Dedifferentiated amniotic fluid mesenchymal stem cell (primary cell): ENCODE data around the gene NTM.

Experiments used
- DNase-seq: peaks from one replicate; pipeline ENCODE4 v3.0.0-alpha.2; 2016; ENCODE audit errors: extremely low spot score

The NTM gene

DNA sequence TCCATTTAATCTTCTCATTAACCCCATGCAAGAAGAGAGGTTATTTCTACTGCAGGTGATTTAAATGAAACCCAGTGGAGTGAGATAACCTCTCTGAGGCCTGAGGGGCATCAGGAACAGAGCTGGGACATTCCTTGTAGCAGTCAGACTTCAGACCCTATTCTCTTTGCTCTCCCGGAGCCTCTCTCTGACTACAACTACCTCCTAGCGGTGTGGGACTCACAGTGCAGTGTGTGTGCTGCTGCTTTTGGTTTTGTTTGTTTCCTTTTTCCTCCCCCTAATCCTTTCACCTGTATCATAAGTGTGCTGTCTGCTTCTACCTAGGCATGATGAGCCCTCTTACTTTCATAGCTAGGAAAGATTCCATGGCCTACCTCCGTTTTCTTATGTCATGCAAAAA, 769.6 kb downstream of the NTM start:
- no peak for DNase-seq

DNA sequence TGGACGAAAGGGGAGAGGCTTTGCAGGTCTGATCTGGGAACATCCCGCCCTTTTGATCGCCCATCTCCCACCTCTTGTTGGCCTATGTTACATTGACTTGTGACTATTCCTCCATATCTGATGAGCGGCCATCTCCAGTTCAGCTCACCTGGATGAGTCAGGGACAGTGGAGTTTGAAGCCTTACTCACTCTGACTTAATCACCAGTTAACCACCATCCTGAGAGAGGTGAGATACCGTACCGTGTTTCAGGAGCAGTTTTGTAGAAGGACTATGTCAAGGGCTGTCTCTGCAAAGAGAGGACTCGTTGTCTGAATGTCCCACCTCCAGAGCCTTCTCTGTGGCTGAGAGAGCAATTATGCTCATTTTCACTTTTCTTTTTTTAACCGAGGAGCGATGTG, 771.7 kb downstream of the NTM start:
- DNase-seq, result no peak

DNA sequence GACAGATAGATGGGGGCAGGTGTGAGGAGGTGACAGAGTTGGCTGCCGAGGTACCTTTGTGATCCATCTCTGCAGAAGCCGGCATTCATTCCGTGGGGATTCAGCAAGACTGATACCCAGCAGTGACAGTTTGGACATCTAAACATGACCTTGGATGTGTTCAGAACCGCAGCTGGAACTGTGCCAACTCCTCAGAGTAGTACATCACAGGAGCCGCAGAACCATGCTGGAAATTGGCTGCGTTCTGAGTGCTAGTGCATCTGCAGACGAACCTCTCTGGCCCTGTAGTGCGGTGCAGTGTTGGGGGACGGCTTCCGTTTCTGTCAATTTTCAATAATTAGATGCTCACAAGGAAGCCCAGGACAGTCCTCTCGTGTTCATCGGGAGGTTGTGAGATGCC, 772.1 kb downstream of the NTM start:
- no peak for DNase-seq

DNA sequence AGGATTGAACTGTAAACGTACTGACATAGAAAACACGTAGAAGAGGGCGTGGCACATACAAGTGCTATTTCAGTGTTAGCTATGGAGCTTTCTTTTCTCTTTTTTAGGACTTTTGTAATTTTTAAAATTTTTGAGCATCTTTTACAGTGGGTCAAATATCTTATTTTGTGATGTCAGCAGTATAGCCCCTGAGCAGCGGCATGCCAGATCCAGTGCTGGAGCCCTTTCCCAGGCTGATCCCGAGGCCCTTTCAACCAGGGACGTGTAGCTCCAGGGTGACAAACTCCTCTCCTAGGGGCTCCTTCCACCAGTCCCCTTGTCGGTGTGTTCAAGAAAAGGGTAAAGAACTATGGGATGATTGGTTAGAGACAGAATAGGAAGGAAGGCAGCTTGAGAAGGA, 777.0 kb downstream of the NTM start:
- DNase-seq, result no peak

DNA sequence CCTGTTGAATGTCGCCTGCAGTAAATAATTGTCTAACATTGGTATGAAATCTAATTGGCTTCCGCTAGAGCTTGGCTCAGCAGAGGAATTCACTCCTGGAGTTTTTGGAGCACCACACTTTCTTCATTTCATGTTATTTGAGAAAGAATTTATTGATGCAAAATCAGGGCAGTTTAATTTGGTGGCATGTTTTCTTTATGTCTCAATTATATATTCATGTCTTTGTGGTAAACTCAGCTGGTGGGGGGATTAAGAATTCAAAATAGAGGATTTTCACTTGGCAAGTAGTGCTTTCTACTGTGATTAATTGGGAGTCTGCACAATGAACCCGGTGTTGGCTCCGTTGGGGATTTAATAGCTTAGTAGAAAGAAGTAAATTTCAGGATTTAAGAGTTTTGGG, 784.4 kb downstream of the NTM start:
- DNase-seq, result no peak

DNA sequence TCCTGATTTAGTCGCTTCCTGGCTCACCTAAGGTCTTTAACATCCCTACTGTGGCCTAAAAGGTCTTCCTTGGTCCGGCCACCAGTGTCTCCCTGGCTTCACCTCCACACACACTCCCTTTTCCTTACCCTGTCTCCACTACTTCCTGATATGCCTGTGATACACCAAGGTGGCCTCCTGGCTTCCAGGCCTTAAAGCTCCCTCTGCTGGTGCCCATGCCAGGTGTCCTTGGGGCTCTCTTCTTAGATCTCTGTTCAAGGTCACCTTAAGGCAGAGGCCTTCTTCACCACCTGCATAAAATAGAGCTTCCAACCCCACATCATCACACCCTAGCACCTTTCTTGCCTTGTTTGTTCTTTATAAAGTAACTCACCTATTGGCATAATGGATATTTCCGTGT, 787.7 kb downstream of the NTM start:
- no peak for DNase-seq

DNA sequence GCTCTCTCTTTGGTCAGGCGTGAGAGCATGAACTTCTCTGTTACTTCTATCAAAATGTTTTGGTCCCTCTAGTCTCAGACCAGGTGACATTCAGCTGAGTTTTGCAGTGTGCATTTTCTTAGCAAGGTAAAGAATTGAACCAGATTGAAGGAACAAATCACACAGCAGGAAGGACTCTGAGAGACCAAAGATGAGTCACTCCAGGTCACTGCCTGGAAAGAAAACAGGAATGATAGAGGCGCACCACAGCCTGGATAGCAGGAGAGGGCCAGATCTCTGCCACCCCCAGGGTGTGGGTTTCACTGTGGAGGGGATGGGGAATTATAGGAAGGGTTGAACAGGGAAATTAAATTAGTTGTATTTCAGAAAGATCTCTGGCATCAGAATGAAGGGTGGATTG, 788.3 kb downstream of the NTM start:
- no peak for DNase-seq

DNA sequence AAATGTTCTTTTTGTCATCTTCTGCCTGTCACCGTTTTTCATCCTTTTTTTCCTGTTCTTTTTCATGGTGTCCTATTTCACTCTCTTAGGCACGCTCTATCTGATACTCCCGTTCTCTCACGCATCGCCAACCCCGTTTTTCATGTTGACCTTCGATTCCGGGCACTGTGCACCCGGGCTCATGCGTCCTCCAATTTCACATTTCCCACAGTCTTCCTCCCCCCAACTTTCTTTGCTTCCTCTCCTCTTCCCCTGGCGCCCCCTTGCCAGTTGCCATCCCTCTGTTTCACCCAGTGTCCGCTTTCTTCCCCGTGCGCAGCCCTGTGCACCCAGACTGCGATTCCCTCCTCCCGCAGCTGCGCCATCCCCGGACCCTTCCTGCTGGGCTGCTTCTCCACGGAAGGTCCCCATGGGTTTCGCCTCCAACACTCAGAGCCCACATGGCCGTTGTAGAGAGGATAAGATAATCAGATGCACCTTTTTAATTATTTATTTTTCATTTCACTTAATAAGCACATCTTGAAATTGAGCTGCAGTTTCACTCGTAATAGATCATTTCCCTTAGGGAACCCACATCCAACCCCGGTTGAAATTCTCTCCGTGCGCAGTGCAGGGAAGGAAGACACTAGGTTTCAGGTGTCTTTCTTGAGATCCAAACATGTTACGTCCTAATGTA, 791.1 kb downstream of the NTM start:
- DNase-seq, result no peak

DNA sequence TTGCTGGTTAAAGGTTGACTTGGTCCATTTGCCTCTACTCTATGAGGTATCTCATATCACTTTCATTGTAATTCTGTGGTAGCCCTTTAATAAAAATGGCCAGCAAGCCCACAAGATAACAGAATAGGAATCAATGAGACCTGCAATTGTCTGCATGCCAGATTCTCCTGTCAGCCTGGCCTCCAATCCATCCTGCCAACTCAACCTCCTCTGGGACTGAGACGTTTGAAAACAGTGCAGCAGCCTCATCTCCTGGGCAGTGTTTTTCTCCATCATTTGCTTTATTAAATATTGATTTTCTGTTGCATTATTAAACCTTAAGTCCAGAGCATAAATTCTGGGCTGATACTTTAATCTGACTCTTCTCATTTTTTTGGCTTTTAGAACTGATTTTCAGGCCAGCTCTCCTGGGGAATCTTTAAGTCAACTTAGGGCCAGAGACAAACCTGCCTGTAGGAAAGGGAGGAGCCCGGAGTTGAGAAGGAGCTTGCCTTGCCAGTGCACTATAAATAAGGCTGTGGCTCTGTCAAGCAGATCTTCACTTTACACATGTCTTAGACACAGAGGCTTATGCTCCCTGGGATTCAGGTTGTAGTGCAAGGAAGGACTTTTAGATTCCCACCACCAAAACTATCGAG, 798.0 kb downstream of the NTM start:
- no peak for DNase-seq

DNA sequence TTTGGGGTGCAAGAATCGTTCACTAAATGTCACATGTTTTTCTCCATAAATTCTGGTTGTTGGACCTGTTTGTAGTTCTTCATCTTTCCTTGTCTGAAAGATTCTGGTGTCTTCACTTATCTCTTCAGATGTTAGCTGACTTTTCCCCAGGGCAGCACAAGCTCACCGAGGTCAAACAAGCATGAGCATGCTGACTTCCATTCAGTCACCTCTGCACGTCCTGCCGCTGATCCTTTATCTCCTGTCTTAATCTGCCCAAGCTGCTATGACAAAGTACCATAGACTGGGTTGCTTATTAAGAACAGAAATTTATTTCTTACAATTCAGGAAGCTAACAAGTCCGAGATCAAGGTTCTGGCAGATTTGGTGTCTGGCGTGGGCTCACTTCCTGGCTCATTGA, 800.6 kb downstream of the NTM start:
- no peak for DNase-seq

DNA sequence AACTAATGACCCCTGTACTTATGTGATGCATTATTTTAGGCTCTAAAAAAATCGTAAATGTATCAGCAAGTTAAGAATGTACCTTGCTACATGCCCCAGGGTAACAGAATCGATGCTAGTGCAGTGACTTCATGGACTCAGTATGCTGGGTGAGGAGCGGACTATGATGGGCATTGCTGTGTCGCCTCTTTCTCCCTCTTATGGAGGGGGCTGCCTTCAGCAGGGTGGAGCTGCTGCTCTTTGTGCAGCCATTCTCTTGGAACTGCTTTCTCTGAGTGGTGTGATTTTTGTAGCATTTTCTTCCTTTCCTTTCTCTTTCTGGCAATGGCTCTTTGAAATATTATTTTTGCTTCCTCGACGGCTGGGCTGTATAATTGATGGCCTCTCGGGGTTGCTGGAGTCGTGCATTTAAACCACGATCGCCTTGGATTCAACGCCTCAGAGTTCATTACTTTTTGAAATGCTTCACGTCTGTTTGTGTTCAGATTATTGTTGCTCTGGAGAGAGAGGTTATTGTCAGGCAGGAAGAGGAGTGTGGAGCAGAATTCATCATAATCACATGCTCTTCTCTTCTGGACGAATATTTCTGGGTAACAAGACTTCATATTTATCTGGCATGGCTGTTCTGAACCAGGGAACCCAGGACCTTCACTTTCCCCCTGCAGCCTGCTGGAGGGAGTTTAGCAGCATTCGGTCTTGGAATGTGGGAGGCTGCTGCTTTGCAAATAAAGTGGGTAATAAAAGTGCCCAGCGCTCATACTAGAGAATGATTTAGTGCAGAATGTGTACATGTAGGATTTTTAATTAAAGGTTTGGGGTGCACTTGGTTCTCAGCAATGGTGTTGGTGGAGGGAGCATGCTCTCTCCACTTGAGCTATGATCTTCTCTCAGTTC, 804.2 kb downstream of the NTM start:
- DNase-seq, result no peak

DNA sequence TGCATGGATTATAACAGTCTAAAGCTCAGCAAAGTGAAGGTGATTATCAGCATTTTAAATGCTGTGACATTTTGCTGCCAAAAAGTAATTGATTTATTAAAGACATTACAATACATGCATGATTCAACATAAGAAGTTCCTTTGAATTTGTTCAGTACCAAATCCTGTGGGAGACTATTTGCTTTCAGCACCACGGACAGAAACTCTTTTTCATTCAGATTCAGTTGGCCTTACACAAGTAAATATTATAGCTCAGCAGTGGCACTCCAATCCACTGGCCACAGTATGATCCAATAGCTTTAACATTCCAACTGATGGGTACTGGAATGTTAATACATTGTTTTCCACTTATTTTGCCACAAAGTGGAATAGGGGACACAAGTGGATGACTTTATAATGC, 806.7 kb downstream of the NTM start:
- DNase-seq, result peak; percentile 28

DNA sequence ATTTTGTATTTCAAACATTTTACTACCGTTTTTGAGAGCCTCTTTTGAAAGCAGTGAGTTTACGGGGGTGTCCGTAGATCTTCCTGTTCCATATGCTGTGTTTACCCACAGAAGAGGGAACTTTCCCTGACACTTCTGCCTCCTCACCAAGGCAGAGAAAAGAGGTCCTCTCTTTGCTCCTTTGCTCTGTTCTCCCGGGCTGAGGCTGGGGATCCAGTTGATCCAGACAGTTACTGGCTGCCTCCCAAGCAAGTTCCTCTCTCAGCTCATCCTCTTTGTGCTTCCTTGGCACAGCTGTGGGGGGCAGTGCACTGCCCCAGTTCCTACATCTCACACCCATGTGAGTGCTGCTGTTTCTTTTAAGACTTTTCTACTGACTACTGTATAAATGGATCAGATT, 813.7 kb downstream of the NTM start:
- DNase-seq, result no peak

DNA sequence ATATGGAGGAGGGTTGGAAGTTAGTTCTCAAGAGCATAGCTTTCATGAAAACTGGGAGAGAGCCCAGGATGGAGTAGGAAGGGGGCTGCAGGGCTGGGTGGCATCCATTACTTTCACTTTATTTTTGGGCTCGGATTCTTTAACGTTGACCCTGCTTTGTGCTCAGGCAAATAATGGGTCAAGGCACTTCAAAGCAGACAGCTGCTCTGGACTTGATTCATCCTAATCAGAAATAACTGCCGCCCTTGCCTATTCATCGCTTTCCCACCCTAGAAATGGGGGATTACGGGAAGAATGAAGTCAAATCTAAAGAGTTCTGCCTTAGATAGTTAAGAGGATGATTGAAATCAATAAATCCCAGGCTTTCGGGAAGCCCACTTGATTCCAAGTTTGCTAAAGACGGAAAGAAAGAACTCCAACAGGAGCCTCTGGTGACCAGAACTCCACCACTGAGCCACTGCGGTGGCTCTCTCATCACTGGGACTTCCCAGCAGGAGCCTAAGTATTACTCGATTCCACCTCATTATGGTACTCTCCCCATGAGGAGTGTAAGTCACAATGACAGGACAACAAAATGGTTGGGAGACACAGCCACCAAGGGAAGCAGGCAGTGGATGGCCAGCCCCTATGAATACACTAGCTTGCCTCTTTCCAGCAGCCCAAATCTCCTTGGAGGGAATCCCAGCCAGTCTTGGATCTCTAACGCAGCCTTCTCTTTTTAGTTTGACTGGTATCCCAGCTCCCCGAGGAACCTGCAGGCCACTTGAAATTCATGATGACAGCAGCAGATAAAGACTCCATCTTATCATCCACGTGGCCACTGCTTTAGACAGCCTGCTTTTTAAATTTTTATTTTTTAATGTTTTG, 815.5 kb downstream of the NTM start:
- no peak for DNase-seq

DNA sequence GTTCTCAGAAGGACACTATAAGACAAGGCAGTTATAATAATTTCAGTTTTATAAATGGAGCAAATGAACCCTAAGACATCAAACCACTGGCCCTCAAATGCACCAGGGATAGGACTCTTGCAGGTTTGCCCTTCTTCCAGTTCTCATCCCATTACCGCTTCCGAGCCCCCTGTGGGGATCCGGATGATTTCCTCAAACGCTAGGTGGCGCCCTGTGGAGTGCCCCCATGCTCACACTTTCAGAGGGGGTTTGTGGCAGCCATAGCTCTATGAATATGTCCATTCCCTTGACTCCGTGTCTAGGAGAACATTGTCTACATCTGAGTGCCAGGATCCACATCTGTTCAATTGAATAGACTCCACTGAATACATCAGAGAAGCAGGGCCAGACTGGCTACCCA, 816.3 kb downstream of the NTM start:
- DNase-seq, result no peak

DNA sequence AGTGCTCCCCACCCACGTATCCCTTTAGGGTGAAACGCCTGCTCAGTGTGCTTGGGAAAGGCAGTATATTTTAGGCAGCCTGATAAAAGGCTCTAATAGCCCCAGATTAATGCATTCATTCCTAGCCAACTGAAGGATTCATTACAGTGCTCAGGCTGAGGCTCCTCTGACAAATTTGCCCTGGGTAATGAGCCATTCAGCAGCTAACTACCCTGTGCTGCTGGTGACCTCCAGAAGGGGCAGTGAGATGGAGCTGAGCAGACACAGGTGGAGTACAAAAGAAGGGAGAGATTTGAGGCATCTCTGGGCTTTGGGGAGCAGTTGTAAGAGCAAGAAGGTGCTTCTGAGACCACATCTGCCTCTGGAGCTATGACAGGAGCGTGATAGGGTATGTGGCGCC, 817.0 kb downstream of the NTM start:
- no peak for DNase-seq

DNA sequence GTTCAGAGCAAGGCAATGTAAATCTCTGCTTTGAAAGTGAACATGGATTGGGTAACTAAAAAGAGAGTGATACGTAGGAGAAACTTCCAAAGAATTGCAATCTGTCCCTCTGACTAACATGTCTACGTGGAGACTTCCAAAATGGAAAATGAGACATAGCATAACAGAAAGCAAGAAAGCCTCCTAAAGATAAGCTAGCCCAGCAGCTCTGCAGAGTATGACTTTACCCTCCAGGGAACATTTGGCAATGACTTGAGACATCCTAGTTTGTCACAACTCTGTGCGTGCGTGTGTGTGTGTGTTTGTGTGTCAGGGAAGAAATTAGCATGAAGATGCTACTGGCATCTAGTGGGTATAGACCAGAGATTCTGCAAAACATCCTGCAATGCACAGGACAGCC, 817.4 kb downstream of the NTM start:
- peak; percentile 22 for DNase-seq

DNA sequence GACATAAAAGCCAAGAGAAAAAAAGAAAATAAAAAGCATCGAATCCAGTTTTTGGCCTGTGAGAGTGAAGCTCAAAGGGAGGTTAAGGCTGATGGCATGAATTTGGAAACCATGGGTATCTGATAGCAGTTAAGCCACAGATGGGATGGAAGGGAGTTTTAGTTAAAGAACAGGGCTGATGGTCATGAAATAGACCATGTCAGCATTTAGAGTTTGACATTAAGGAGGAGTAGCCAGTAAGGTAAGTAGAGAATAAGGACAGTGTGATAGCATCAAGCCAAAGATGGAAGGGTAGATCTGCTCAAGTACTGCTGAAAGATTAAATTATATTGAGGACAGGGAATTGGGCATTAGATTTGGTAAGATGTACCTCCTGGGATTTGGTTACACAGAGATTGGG, 826.5 kb downstream of the NTM start:
- DNase-seq, result no peak

DNA sequence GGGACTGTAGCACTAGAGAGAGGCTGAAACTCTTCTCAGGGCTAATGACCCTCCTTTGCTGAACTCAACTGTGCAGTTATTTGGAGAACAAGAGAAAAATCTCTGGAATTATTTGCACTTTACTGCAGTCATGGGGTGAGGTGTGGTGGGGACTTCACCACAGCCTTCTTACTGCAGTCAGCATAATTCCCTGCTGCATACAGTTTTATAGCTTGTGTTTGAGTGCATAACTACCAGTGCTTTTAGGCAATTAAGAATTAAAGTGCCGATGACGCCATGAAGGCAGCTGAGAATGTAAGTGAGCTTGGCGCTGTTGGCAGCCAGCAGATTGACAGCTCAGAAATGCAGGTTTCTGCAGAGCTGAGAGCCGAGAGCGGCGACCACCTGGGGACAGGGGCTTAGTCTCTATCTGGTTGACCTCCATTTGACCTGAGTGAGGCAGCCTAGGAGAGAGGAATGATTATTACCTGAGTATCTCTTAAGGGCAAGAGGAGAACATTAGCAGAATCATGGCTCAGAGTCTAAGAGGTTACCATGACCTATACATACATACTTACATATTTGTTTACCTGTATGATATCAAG, 830.0 kb downstream of the NTM start:
- DNase-seq, result no peak

DNA sequence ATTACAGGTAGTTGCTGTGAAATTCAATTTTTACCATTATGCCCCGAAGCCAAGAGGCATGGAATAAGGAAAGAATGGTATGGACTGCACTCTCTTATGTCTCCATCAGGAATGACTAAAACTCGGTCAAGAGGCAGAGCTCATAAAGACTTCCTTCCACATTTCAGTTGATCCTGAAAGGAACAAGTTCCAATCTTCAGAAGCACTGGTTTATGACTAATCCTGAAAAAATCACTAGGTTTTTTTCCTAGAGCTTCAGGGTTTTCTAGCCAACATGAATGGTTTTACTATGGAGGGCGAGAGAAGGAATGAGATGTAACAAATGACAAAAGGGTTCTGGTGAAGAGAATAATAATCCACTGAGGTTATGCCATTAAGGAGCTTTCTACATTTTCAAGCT, 832.2 kb downstream of the NTM start:
- peak; percentile 21 for DNase-seq

DNA sequence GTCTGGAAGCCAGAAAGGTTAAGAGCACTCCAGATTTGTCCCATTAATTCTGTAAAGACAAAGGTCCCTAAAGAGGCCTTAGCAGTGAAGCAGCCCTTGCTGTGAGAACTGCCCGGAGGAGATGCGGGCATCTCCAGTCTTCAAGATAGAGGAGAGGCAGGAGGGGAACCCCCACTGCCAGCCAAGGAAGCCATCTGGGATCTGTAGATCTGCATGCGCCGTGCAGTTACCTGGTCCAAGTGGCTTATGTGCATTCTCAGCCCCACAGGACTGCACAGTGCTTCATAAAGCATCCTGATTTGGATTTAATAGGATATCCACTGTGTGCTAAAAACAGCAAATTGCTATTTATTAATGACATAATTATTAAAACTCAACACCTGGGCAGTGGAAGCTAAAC, 834.6 kb downstream of the NTM start:
- DNase-seq, result no peak

DNA sequence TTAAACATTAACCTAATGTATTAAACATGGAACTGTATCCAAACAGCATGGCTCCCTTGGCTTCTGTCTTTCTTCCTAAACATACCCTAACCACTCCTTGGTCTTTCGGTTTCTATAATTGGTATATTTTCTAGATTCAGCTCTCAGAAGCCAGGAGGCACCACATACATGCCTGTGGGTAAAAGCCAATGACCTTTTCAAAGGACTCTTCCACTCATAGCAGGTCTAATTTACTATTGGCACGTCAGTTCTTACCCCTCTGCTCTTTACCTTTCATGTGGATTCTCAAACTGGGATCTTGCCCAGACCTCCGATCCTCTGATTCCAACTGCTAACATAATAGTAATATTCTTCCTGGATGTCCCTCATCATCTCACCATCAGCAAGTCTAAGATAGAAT, 835.1 kb downstream of the NTM start:
- DNase-seq, result no peak
